ENCODE data around the gene PDE4B.
"Not testable (repeated sequence)": the region's sequence is repeated elsewhere in the genome, so short reads cannot be mapped to it uniquely, and the experiment has no call there.

The PDE4B gene

DNA sequence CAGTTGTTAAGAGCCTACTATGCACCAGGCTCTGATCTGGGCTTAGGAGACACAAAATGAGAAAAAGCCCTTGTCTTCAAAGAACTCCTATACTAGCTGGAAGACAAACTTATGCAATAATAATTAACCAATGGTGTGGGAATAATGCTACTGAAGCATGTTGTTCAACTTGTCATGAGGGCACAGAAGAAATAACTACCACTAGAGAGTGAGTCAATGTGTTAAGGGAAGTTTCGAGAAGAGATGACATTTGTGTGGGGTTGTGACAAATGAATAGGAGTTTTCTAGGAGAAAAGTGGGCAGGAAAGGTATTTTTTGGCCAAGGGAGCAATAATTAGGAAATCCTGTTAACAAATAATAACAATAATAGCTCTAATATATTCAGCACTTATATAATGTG, 205.0 kb downstream of the PDE4B start:
- DNase-seq = no peak

DNA sequence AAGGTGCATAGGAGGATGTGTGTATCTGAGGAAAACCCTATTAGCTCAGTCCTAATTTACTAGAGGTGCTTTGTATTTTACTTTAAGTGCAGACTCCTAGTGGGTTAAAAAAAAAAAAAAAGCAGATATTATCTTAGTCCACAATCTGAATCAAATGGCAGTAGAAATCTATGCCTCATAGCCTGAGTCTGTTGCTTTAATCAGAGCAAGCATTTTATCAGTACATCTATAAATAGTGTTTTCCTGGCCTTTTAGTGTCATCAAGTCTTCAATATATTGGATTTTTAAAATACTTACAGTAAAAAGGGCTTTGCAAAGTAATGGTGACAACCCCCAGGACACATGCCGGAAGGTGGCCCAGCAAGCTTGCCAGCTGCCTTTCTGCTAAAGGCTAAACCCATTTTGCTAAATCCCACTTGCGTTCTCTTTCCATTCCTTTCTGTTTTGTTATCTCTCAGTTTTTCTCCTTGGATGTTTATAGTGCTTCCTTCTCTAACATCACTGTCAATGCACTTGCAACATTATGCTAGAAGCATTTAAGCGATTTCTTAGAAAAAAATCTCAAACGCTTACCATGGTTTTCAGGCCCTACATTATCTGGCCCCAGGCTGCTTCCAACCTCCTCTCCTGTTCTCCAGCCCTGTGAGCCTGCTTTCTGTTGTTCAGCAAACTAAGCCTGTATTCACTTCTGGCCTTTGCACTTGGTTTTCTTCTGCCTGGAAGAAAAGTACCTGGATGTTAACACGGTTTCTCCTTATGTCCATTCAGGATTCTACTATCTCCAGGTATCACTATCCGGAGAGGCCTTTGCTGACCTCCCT, 206.3 kb downstream of the PDE4B start:
- DNase-seq = no peak

DNA sequence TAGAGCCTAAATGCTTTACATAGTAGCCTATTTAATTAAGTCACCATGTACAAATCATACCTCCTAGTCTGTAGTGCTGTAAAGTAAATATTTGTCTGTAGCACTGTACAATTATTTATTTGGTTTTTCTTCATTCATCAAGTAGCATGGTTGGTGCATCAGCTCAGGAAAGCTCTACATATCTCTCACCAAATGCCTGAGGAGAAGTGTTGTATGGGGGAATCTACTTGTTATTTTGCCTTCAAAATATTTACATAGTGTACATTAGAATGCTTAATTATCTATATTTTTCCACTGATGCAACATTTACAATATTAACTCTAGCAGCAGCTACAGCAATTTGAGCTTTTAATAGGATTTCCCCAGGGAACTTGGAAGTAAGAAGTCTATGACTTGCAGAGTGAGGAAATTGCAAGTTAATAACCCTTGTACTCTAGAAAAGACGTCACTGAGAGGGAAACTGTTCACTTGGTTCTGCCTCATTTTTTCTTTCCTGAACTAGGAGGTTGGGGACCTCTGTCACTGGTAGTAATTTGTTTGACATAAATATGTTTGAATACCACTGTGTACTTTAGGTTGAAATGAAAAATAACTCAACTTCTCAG, 207.4 kb downstream of the PDE4B start:
- DNase-seq = no peak

- DNase-seq = no peak
These were observed 211.0 kb downstream of the PDE4B start for GRCh38 chr1:66003690-66004089.

GRCh38 chr1:66006534-66006933, 213.8 kb downstream of the PDE4B start:
- not testable (repeated sequence) for DNase-seq

GRCh38 chr1:66012106-66012784, 219.6 kb downstream of the PDE4B start:
- DNase-seq = peak; percentile 33

DNA sequence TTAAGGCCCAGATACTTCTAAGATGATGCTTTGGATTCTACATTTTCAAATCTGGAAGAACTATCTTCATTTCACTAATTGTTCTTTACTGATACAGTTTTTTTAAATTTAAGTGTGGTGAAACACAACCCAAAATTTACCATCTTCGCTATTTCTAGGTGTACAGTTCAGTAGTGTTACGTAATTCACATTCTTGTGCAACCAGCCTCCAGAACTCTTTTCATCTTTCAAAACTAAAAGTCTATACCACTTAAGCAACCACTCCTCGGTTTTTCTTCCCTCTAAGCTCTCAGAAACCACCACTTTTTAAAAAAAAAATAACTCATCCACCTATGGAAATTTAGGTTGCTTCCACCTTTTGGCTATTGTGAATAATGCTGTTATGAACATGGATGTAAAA, 220.7 kb downstream of the PDE4B start:
- no peak for DNase-seq

GRCh38 chr1:66022904-66023620, 230.4 kb downstream of the PDE4B start:
- DNase-seq = no peak

DNA sequence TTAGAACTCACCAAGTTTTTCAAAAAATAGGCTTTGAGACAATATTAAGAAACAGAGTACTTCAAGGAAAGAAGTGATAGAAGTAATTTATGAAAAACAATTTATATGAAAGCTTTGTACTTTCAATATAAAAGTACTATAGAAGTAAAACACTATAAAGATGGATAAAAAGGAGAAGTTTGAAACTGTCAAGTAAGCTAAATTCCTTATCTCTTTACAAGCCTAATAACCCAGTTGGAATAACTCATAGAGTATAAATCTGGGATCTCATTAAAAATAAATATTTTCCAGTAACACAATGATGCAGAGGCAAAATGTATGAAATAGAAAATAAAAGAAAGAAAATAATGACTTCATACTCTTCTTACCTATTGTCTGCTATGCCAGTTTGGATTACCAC, 232.5 kb downstream of the PDE4B start:
- no peak for DNase-seq

- no peak for DNase-seq
These were observed 235.3 kb downstream of the PDE4B start for GRCh38 chr1:66028035-66028434.

DNA sequence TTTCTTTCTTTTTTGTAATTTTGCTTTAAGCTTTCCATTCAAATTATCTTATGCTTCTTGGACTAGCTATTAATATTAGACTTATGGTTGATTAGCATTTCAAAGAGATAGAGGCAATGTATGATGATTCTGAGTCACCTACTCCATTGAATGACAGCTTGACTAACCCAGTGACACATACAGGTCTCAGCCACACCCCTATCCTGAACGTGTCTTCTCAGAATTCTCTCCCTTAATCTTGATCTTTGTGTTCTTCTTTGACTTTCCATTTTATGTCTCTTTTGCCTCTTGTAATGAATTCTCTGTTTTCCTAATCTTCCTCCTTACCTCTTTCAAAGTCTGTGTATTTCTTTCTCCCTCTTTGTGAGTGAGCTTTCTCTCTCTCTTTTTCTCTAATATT, 241.1 kb downstream of the PDE4B start:
- DNase-seq = no peak

- DNase-seq = no peak
These were observed 243.0 kb downstream of the PDE4B start for GRCh38 chr1:66035616-66036245.

DNA sequence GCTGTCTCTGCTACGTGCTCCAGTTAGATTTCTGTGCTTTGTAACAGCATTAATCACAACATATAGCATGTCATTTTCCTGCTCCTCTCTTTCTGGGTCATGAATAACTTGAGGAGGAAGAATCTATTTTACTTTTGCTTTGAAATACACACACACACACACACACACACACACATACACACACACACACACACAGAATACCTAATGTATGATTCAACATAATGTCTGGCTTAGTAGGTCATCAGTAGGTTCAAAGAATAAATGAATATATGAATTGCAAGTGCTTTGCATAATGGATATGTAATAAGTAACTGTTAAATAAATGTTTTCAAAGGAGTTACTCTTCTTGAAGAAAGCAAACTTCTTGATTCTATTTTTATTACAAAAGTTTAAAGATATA, 249.0 kb downstream of the PDE4B start:
- DNase-seq = peak; percentile 44

- DNase-seq = no peak
These were observed 250.5 kb downstream of the PDE4B start for GRCh38 chr1:66043186-66043585.

- peak; percentile 48 for DNase-seq
These were observed 252.2 kb downstream of the PDE4B start for GRCh38 chr1:66044912-66045311.

DNA sequence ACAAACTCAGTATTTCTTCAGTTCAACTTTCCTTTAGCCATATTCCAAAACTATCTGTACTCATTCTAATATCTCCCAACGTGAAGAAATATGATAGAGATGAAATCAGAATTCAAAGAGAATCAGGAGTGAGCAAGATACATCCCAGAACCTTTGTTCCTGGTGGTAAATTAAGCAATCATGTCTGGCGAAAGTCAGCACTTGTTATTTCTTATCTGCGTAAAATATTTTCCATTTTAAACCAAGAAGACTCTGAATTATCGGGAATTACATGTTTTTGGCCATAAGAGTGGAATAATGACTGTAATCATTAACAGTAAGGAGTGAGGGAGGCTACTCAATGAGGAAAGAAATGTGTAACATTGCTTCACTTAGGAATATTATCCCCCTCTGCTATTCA, 253.7 kb downstream of the PDE4B start:
- DNase-seq = no peak

- DNase-seq = peak; percentile 68
These were observed 255.3 kb downstream of the PDE4B start for GRCh38 chr1:66048011-66048410.

DNA sequence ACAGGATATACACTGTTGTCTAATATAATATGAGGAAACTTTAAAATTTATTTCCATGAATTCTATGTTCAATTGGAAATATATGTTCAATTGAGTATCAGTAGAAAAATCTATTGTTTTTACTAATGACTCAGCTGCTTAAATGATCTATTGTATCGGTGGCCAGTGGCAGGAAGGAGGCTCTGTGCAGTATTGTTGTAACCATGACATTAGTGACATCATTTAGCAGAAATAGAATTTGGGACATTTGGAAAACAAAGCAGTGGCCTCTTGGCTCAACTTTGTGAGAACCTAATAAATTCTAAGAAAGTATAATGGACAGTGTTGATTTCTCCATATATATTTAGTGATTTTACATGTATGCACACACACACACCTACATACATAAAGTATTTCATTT, 257.4 kb downstream of the PDE4B start:
- no peak for DNase-seq

GRCh38 chr1:66050633-66051032, 257.9 kb downstream of the PDE4B start:
- no peak for DNase-seq

GRCh38 chr1:66055092-66055491, 262.4 kb downstream of the PDE4B start:
- DNase-seq = no peak

GRCh38 chr1:66057448-66057847, 264.8 kb downstream of the PDE4B start:
- DNase-seq = not testable (repeated sequence)

- DNase-seq = no peak
These were observed 265.9 kb downstream of the PDE4B start for GRCh38 chr1:66058558-66058957.

DNA sequence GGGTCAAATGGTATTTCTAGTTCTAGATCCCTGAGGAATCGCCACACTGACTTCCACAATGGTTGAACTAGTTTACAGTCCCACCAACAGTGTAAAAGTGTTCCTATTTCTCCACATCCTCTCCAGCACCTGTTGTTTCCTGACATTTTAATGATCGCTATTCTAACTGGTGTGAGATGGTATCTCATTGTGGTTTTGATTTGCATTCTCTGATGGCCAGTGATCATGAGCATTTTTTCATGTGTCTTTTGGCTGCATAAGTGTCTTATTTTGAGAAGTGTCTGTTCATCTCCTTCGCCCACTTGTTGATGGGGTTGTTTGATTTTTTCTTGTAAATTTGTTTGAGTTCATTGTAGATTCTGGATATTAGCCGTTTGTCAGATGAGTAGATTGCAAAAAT, 274.5 kb downstream of the PDE4B start:
- not testable (repeated sequence) for DNase-seq

Measured in HCEC 1CT (cell line).